H1 (cell line): ENCODE data around the gene INF2. TPM values are rescaled to one million over a fixed set of nuclear protein-coding genes. Genes with fewer than 3 reads are reported as not detected.

Experiments used
- CTCF ChIA-PET: fragments of 300-600 bp; sonication (Branson Sonifier 250); formaldehyde crosslinking; loops from one replicate; lab custom pipeline; 2021; ENCODE audit not compliant: partially characterized antibody; lab: Charles Lee
- POLR2A ChIA-PET: fragments of 300-600 bp; sonication (Branson Sonifier 250); formaldehyde crosslinking; loops from one replicate; lab custom pipeline; 2021; ENCODE audit warnings: inconsistent platforms; ENCODE audit not compliant: partially characterized antibody; lab: Charles Lee
- DNase-seq, 2 experiments: peaks; one replicate each; pipeline versions ENCODE4 v3.0.0 to v3.0.0-alpha.2; 2010 to 2022; ENCODE audit warnings: low spot score in 2 of 2, low read depth in 1 of 2, mixed read lengths in 1 of 2
- FAIRE-seq: peaks from 2 replicates; lab custom pipeline; 2011; peaks lifted over from hg19 to GRCh38; lab: Jason Lieb, UNC
- H2AFZ ChIP-seq: 2 replicates; pipeline ENCODE4 v1.8.1; 2012; ENCODE audit warnings: low read length, inconsistent platforms
- H2AK5ac ChIP-seq: 2 replicates; pipeline ENCODE4 v1.6.1; 2013; ENCODE audit warnings: low read depth, low read length
- H2BK120ac ChIP-seq: replicated peaks from 2 replicates; pipeline ENCODE3; 2013; ENCODE audit warnings: low read depth, low read length, inconsistent platforms
- H2BK12ac ChIP-seq: 2 replicates; pipeline ENCODE4 v1.6.1; 2013; ENCODE audit warnings: low read depth, low read length
- H2BK15ac ChIP-seq: 2 replicates; pipeline ENCODE4 v1.6.1; 2013; ENCODE audit warnings: low read length
- H2BK20ac ChIP-seq: 2 replicates; pipeline ENCODE4 v1.6.1; 2013; ENCODE audit warnings: low read length
- H2BK5ac ChIP-seq: 2 replicates; pipeline ENCODE4 v1.6.1; 2013; ENCODE audit warnings: low read depth, low read length
- H3K14ac ChIP-seq: 2 replicates; pipeline ENCODE4 v1.6.1; 2013; ENCODE audit warnings: inconsistent platforms; ENCODE audit not compliant: insufficient read length
- H3K18ac ChIP-seq: 2 replicates; pipeline ENCODE4 v1.6.1; 2013; ENCODE audit warnings: low read length; ENCODE audit errors: extremely low read depth
- H3K23ac ChIP-seq: 2 replicates; pipeline ENCODE4 v1.6.1; 2013; ENCODE audit warnings: inconsistent platforms; ENCODE audit not compliant: insufficient read length
- H3K23me2 ChIP-seq: 2 replicates; pipeline ENCODE4 v1.6.1; 2013; ENCODE audit warnings: low read depth, low read length
- H3K27ac ChIP-seq: 2 replicates; pipeline ENCODE4 v1.6.1; 2011; ENCODE audit warnings: low read depth, low read length, inconsistent platforms
- H3K27me3 ChIP-seq, 4 experiments: replicated peaks in 1 of 4; 1 replicate in 1 of 4; 2 replicates in 3 of 4; pipeline versions ENCODE4 v1.6.1 to v1.8.1; 2011 to 2013; ENCODE audit warnings: low read length in 3 of 4, mild to moderate bottlenecking in 3 of 4, inconsistent platforms in 2 of 4, mixed read lengths in 2 of 4, moderate library complexity in 1 of 4; ENCODE audit not compliant: control insufficient read depth in 3 of 4, insufficient read depth in 3 of 4; ENCODE audit errors: extremely low read depth in 1 of 4
- H3K36me3 ChIP-seq, 4 experiments: 2 replicates each; pipeline versions ENCODE4 v1.6.1 to v1.8.1; 2011 to 2013; ENCODE audit warnings: mild to moderate bottlenecking in 4 of 4, low read length in 3 of 4, moderate library complexity in 2 of 4, control low read depth in 1 of 4, inconsistent platforms in 1 of 4; ENCODE audit not compliant: insufficient read depth in 4 of 4, control insufficient read depth in 2 of 4
- H3K4ac ChIP-seq: replicated peaks from 2 replicates; pipeline ENCODE3; 2013; ENCODE audit warnings: low read length, low read depth, mixed read lengths, inconsistent platforms; ENCODE audit not compliant: insufficient read length
- H3K4me1 ChIP-seq, 4 experiments: replicated peaks in 1 of 4; 1 replicate in 1 of 4; 2 replicates in 3 of 4; pipeline versions ENCODE4 v1.6.1 to v1.8.1; 2011 to 2013; ENCODE audit warnings: low read length in 3 of 4, inconsistent platforms in 2 of 4, mixed read lengths in 1 of 4; ENCODE audit not compliant: insufficient read depth in 4 of 4, control insufficient read depth in 3 of 4
- H3K4me2 ChIP-seq, 2 experiments: 2 replicates each; pipeline versions ENCODE4 v1.6.1 to v1.8.1; 2011 to 2013; ENCODE audit warnings: low read depth in 2 of 2, low read length in 2 of 2, control low read depth in 1 of 2, inconsistent platforms in 1 of 2, mild to moderate bottlenecking in 1 of 2; ENCODE audit not compliant: insufficient read depth in 1 of 2
- H3K4me3 ChIP-seq, 4 experiments: fragments of 200-600, 300-600 bp in 1 of 4; sonication (generic), shearing (Covaris generic), sonication (Bioruptor Twin) in 1 of 4; 2 replicates each; pipeline versions ENCODE4 v1.5.1 to v1.8.1; 2011 to 2016; ENCODE audit warnings: low read length in 4 of 4, low read depth in 3 of 4, control low read depth in 2 of 4, inconsistent platforms in 2 of 4, mild to moderate bottlenecking in 2 of 4, mixed read lengths in 1 of 4, moderate library complexity in 1 of 4; ENCODE audit not compliant: insufficient read depth in 2 of 4; ENCODE audit errors: extremely low read depth in 1 of 4
- H3K56ac ChIP-seq: replicated peaks from 2 replicates; pipeline ENCODE3; 2013; ENCODE audit warnings: low read depth, mild to moderate bottlenecking, mixed read lengths, low read length, inconsistent platforms; ENCODE audit not compliant: insufficient read length
- H3K79me1 ChIP-seq: 2 replicates; pipeline ENCODE4 v1.6.1; 2013; ENCODE audit warnings: low read depth, low read length, control low read depth
- H3K79me2 ChIP-seq, 2 experiments: 2 replicates each; pipeline versions ENCODE4 v1.6.1 to v1.8.1; 2012 to 2013; ENCODE audit warnings: low read length in 2 of 2, mild to moderate bottlenecking in 2 of 2, inconsistent platforms in 1 of 2; ENCODE audit not compliant: insufficient read depth in 2 of 2, control insufficient read depth in 1 of 2
- H3K9ac ChIP-seq, 4 experiments: replicated peaks in 1 of 4; 1 replicate in 1 of 4; 2 replicates in 3 of 4; pipeline versions ENCODE4 v1.6.1 to v1.8.1; 2011 to 2013; ENCODE audit warnings: low read depth in 3 of 4, low read length in 3 of 4, control low read depth in 2 of 4, mild to moderate bottlenecking in 2 of 4, moderate library complexity in 2 of 4, inconsistent platforms in 1 of 4; ENCODE audit errors: extremely low read depth in 1 of 4
- H3K9me3 ChIP-seq, 2 experiments: 2 replicates each; pipeline versions ENCODE4 v1.6.1 to v1.8.1; 2012 to 2013; ENCODE audit warnings: mild to moderate bottlenecking in 2 of 2, moderate library complexity in 2 of 2, control low read depth in 1 of 2, inconsistent platforms in 1 of 2, low read depth in 1 of 2, low read length in 1 of 2, mixed read lengths in 1 of 2; ENCODE audit not compliant: insufficient read depth in 2 of 2
- H4K20me1 ChIP-seq, 2 experiments: replicated peaks in 1 of 2; 2 replicates each; pipeline versions ENCODE3 to v1.8.1; 2011 to 2013; ENCODE audit warnings: inconsistent platforms in 2 of 2, low read length in 2 of 2, mild to moderate bottlenecking in 1 of 2; ENCODE audit not compliant: insufficient read depth in 2 of 2, control insufficient read depth in 1 of 2
- H4K5ac ChIP-seq: 2 replicates; pipeline ENCODE4 v1.6.1; 2013; ENCODE audit warnings: low read length, low read depth, mixed read lengths, inconsistent platforms; ENCODE audit not compliant: insufficient read length
- H4K8ac ChIP-seq: 2 replicates; pipeline ENCODE4 v1.8.0; 2013; ENCODE audit warnings: mild to moderate bottlenecking, moderate library complexity, low read length, inconsistent platforms; ENCODE audit not compliant: insufficient read depth; ENCODE audit errors: extremely low read depth
- H4K91ac ChIP-seq: replicated peaks from 2 replicates; pipeline ENCODE3; 2013; ENCODE audit warnings: low read length, mixed read lengths, inconsistent platforms; ENCODE audit not compliant: insufficient read length
- CREB1 ChIP-seq: IDR thresholded peaks from 2 replicates; pipeline ENCODE4 v1.6.1; 2012; ENCODE audit warnings: inconsistent platforms
- EGR1 ChIP-seq: IDR thresholded peaks from 2 replicates; pipeline ENCODE4 v1.6.1; 2011; ENCODE audit warnings: low read depth, low read length, borderline replicate concordance
- GABPA ChIP-seq: IDR thresholded peaks from 2 replicates; pipeline ENCODE4 v1.6.1; 2011; ENCODE audit warnings: mild to moderate bottlenecking, low read length, moderate library complexity, borderline replicate concordance; ENCODE audit not compliant: insufficient read depth
- HDAC2 ChIP-seq, 2 experiments: fragments of 300-600 bp in 1 of 2; sonication (generic) in 1 of 2; IDR thresholded peaks; 2 replicates each; pipeline ENCODE4 v1.6.1; 2011 to 2012; ENCODE audit warnings: low read depth in 2 of 2, low read length in 2 of 2, mild to moderate bottlenecking in 2 of 2, moderate library complexity in 2 of 2, borderline replicate concordance in 1 of 2, inconsistent platforms in 1 of 2
- JUND ChIP-seq: IDR thresholded peaks from 2 replicates; pipeline ENCODE4 v1.6.1; 2011; ENCODE audit warnings: mild to moderate bottlenecking, improper control_type of control experiment, low read length
- RNF2 ChIP-seq: fragments of 200-900, 300-1000 bp; sonication (generic); IDR thresholded peaks from 2 replicates; pipeline ENCODE4 v1.7.1; 2016; ENCODE audit warnings: borderline replicate concordance, low read depth, mild to moderate bottlenecking, antibody characterized with exemption, low read length; ENCODE audit not compliant: poor library complexity, severe bottlenecking; ENCODE audit errors: missing control alignments
- TAF7 ChIP-seq: optimal IDR thresholded peaks from 2 replicates; pipeline ENCODE3; 2011; ENCODE audit warnings: low read depth, mild to moderate bottlenecking, inconsistent platforms, low read length, moderate library complexity, borderline replicate concordance
- YY1 ChIP-seq: IDR thresholded peaks from 2 replicates; pipeline ENCODE4 v1.6.1; 2011; ENCODE audit warnings: low read depth, mild to moderate bottlenecking, low read length
- WGBS, 2 experiments: shearing (Covaris generic) in 1 of 2; methylation state at CpG; one replicate each; pipeline versions ENCODE4 v1.1.6 to v1.1.7; 2013 to 2015; ENCODE audit warnings: low lambda C conversion rate in 2 of 2, mixed read lengths in 2 of 2, inconsistent platforms in 1 of 2, low coverage in 1 of 2, missing lambda C conversion rate in 1 of 2; ENCODE audit not compliant: insufficient replicate concordance in 2 of 2, insufficient coverage in 1 of 2, insufficient read length in 1 of 2; ENCODE audit errors: extremely low coverage in 1 of 2, missing lambda C conversion rate in 1 of 2; 5-methylcytosine and 5-hydroxymethylcytosine counted together
- polyA plus RNA-seq, 7 experiments: library from polyadenylated mRNA; depleted of rRNA in 3 of 7; stranded (reverse) in 5 of 7; unstranded in 2 of 7; fragments of >200 nt in 5 of 7; fragments of 200-250 nt in 2 of 7; gene quantifications; 1 replicate in 5 of 7; 2 replicates in 1 of 7; 4 replicates in 1 of 7; pipeline versions ENCODE4 v1.2.1 to v1.2.3, GENCODE V29; 2011 to 2013; ENCODE audit warnings: missing spikeins in 2 of 7, mixed read lengths in 2 of 7
- total RNA-seq: library from RNA; stranded (reverse); fragmentation: NEBNext Ultra II Directional; extraction: Animal tissue kit (Norgen Biotek cat#: 25700); gene quantifications from 2 replicates; pipeline ENCODE4 v1.2.1, GENCODE V29; 2021

Gene INF2
- total and polyA plus RNA-seq, 2 of the 8 experiments (the other 6 are each of a cell fraction or from before 2014, with no cell fraction given): 29.1 to 59.5 TPM

- no peak overlapping the region for H2AFZ ChIP-seq
- H3K79me2 ChIP-seq: no peaks in the 10 kb centered on the region
- no peak overlapping the region for H2BK5ac ChIP-seq
- no peak overlapping the region for H2AK5ac ChIP-seq
- H2BK20ac ChIP-seq: no peak overlapping the region
- 87% methylated on average over 13 of the region's 17 CpGs; no CpG with 5 or more reads in 1 of the 2 experiments for WGBS, 2 experiments
- no peak overlapping the region for H4K5ac ChIP-seq
- DNase-seq (no peak), FAIRE-seq (no peak)
- H3K23ac ChIP-seq: no peak overlapping the region
- H3K9ac ChIP-seq: no peak overlapping the region
- H3K4ac ChIP-seq: no peak overlapping the region
- no peak overlapping the region for H2BK15ac ChIP-seq
- H3K4me3 ChIP-seq: no peak overlapping the region
- no peaks in the 10 kb centered on the region for H3K9me3 ChIP-seq
- H4K8ac ChIP-seq: no peak overlapping the region
- peaks cover 0 to 2% (median under 1%) of the 10 kb centered on the region in 4 experiments; a peak in 2 of 7 replicates for H3K27me3 ChIP-seq
- peaks cover 0 to 5% of the 10 kb centered on the region in 2 experiments for H4K20me1 ChIP-seq
- no peak overlapping the region for H3K14ac ChIP-seq
- H2BK120ac ChIP-seq: no peak overlapping the region
- H3K4me1 ChIP-seq: no peaks in the 10 kb centered on the region; a peak in 1 of 7 replicates
- no peak overlapping the region for H3K18ac ChIP-seq
- H3K23me2 ChIP-seq: no peaks in the 10 kb centered on the region
- H4K91ac ChIP-seq: no peak overlapping the region
- peaks cover 0 to 4% (median 0%) of the 10 kb centered on the region in 4 experiments; a peak in 1 of 8 replicates for H3K36me3 ChIP-seq
- H3K4me2 ChIP-seq: no peak overlapping the region
- ChIA-PET CTCF (interaction anchor here (0.6 to 1.5 kb wide), 8 partner anchors 10 to 32 kb away, joined by 3 to 4 read pairs (median 3); no protein-coding TSS in a partner anchor), POLR2A (no interaction called here)
- H2BK12ac ChIP-seq: no peak overlapping the region
- H3K27ac ChIP-seq: no peak overlapping the region
- H3K56ac ChIP-seq: no peak overlapping the region
- H3K79me1 ChIP-seq: no peaks in the 10 kb centered on the region
- TF ChIP-seq JUND: no peak
- no peak for TF ChIP-seq EGR1
- no peak for TF ChIP-seq CREB1
- TF ChIP-seq YY1: no peak
- TF ChIP-seq TAF7: no peak
- TF ChIP-seq GABPA: no peak
- no peak for TF ChIP-seq RNF2
- TF ChIP-seq HDAC2 (IDR thresholded peaks at IDR 0.05; ENCODE audit: borderline replicate concordance in 1 of 2, low read depth in 2 of 2, low read length in 2 of 2): no peak
These were observed 49.6 kb downstream of the INF2 start for GRCh38 chr14:104739026-104739425.
